Adrenal gland (tissue), 5 donors: ENCODE results near the gene PPP2R5E.

ENCODE experiments used
- POLR2A ChIP-seq, 2 donors: fragments of 450-650 bp; IDR thresholded peaks; one replicate each; pipeline ENCODE4 v1.6.1; 2017; ENCODE audit warnings: antibody characterized with exemption in 2 of 2, mild to moderate bottlenecking in 2 of 2, moderate library complexity in 1 of 2
- TF ChIP-seq, protein P1 (sequence below), 6 experiments: fragments of 450-650 bp in 4 of 6; fragments of 200-600 bp in 2 of 6; sonication (generic) in 1 of 6; IDR thresholded peaks; 1 replicate in 5 of 6; 2 replicates in 1 of 6; pipeline versions ENCODE4 v1.5.1 to v1.8.0; 2016 to 2021; ENCODE audit warnings: antibody characterized with exemption in 6 of 6, mild to moderate bottlenecking in 2 of 6, moderate library complexity in 1 of 6
- donor health status: DM: no; HTN: no; CAD: no.

DNA sequence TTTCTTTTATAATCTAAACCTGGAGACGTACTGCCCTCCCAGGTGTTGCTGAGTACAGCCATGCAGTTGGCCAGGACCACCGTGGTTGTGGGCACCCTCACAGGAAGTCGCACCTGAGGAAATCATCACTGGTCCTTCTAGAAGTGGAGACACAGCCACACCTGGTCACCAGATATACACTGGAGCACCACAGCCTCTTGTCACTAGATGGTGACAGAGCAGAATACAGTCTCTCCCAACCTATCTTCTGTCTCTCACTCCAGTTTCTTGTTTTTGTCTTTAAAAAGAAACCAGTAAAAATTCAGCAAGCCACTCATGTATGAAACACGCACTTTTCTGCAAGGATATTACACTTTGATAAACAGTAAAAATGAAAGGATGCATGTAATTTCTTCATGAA, 181.4 kb downstream of the PPP2R5E start:
- no peak for TF ChIP-seq POLR2A (IDR thresholded peaks at IDR 0.05)
- TF ChIP-seq, protein P1, sequence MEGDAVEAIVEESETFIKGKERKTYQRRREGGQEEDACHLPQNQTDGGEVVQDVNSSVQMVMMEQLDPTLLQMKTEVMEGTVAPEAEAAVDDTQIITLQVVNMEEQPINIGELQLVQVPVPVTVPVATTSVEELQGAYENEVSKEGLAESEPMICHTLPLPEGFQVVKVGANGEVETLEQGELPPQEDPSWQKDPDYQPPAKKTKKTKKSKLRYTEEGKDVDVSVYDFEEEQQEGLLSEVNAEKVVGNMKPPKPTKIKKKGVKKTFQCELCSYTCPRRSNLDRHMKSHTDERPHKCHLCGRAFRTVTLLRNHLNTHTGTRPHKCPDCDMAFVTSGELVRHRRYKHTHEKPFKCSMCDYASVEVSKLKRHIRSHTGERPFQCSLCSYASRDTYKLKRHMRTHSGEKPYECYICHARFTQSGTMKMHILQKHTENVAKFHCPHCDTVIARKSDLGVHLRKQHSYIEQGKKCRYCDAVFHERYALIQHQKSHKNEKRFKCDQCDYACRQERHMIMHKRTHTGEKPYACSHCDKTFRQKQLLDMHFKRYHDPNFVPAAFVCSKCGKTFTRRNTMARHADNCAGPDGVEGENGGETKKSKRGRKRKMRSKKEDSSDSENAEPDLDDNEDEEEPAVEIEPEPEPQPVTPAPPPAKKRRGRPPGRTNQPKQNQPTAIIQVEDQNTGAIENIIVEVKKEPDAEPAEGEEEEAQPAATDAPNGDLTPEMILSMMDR (IDR thresholded peaks at IDR 0.05), result no peak
